Panc1 (cell line): Measurements from ENCODE around the gene PIAS1.

Source experiments
- POLR2AphosphoS5 ChIP-seq: IDR thresholded peaks from 2 replicates; pipeline ENCODE4 v1.6.1; 2012; ENCODE audit warnings: mild to moderate bottlenecking, low read depth, low read length, moderate library complexity
- REST ChIP-seq, 2 experiments: IDR thresholded peaks; 2 replicates each; pipeline ENCODE4 v1.6.1; 2011 to 2012; ENCODE audit warnings: low read depth in 2 of 2, control low read depth in 1 of 2, low read length in 1 of 2, mild to moderate bottlenecking in 1 of 2, moderate library complexity in 1 of 2; ENCODE audit not compliant: insufficient read depth in 1 of 2
- SIN3A ChIP-seq: IDR thresholded peaks from 2 replicates; pipeline ENCODE4 v1.6.1; 2012; ENCODE audit warnings: low read depth, mild to moderate bottlenecking, low read length, moderate library complexity, borderline replicate concordance; ENCODE audit not compliant: insufficient read depth
- TF ChIP-seq, protein P1 (sequence below): fragments of 450-650 bp; IDR thresholded peaks from 2 replicates; pipeline ENCODE4 v1.5.1; 2017; ENCODE audit warnings: mild to moderate bottlenecking

DNA sequence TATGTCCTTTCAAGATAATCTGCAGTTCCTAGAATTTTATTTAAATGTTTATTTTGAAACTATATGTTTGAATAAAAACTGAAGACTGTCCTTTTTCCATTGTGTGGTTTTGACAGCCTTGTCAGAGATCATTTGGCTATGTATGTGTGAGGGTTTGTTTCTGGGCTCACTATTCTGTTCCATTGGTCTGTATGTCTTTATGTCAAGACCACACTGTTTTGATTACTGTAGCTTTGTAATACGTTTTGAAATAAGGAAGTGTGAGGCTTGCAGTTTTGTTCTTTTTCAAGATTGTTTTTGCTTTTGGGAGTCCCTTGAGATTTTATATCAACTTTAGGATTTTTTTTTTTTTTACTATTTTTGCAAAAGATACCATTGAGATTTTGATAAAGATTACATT, 42.0 kb downstream of the PIAS1 start:
- TF ChIP-seq, protein P1, sequence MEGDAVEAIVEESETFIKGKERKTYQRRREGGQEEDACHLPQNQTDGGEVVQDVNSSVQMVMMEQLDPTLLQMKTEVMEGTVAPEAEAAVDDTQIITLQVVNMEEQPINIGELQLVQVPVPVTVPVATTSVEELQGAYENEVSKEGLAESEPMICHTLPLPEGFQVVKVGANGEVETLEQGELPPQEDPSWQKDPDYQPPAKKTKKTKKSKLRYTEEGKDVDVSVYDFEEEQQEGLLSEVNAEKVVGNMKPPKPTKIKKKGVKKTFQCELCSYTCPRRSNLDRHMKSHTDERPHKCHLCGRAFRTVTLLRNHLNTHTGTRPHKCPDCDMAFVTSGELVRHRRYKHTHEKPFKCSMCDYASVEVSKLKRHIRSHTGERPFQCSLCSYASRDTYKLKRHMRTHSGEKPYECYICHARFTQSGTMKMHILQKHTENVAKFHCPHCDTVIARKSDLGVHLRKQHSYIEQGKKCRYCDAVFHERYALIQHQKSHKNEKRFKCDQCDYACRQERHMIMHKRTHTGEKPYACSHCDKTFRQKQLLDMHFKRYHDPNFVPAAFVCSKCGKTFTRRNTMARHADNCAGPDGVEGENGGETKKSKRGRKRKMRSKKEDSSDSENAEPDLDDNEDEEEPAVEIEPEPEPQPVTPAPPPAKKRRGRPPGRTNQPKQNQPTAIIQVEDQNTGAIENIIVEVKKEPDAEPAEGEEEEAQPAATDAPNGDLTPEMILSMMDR, result no peak
- TF ChIP-seq POLR2AphosphoS5 (no peak), REST (IDR thresholded peaks at IDR 0.05; ENCODE audit: insufficient read depth in 1 of 2, low read depth in 2 of 2, low read length in 1 of 2) (no peak), SIN3A (no peak)
